MCF 10A (cell line): ENCODE results near the gene CBX8. TPM values are rescaled to one million over a fixed set of nuclear protein-coding genes. Genes with fewer than 3 reads are reported as not detected.
A peak's percentile ranks its signal among the peaks of the same experiment; 100 is the strongest.
"Not testable (repeated sequence)": the region's sequence is repeated elsewhere in the genome, so short reads cannot be mapped to it uniquely, and the experiment has no call there.

Source experiments
- BruUV-seq: library from RNA; stranded (reverse); fragments of 400-500 nt; replicated peaks from 2 replicates; lab custom pipeline; 2021; lab: Mats Ljungman, UMichigan
- CTCF ChIA-PET: fragments of 300-600 bp; sonication (Branson Sonifier 250); formaldehyde crosslinking; extraction: SDS; loops from one replicate; lab custom pipeline; 2021; ENCODE audit warnings: antibody characterized with exemption, inconsistent platforms; lab: Yijun Ruan, JAX
- POLR2A ChIA-PET: fragments of 300-600, 350-650 bp; sonication (Branson Sonifier 250); formaldehyde crosslinking; extraction: SDS; loops from one replicate; lab custom pipeline; 2020; ENCODE audit warnings: antibody characterized with exemption, inconsistent platforms; lab: Yijun Ruan, JAX
- DNase-seq: peaks from one replicate; pipeline ENCODE4 v3.0.0-alpha.2; 2018; ENCODE audit not compliant: unreplicated experiment
- H3K27ac Mint-ChIP-seq: one replicate; pipeline ENCODE4 v1.8.0; 2022; ENCODE audit warnings: mild to moderate bottlenecking, low read depth, mixed read lengths; ENCODE audit not compliant: unreplicated experiment
- H3K27me3 Mint-ChIP-seq: one replicate; pipeline ENCODE4 v1.8.0; 2022; ENCODE audit warnings: mixed read lengths; ENCODE audit not compliant: insufficient read depth, unreplicated experiment
- H3K36me3 Mint-ChIP-seq: one replicate; pipeline ENCODE4 v1.8.0; 2022; ENCODE audit warnings: mild to moderate bottlenecking, moderate library complexity, mixed read lengths; ENCODE audit not compliant: insufficient read depth, unreplicated experiment
- H3K4me1 Mint-ChIP-seq: one replicate; pipeline ENCODE4 v1.8.0; 2022; ENCODE audit warnings: mixed read lengths; ENCODE audit not compliant: insufficient read depth, unreplicated experiment
- H3K4me3 Mint-ChIP-seq: one replicate; pipeline ENCODE4 v1.8.0; 2022; ENCODE audit warnings: mild to moderate bottlenecking, moderate library complexity, mixed read lengths; ENCODE audit not compliant: unreplicated experiment
- H3K9me3 Mint-ChIP-seq: one replicate; pipeline ENCODE4 v1.8.0; 2022; ENCODE audit warnings: mixed read lengths; ENCODE audit not compliant: unreplicated experiment
- intact Hi-C: fragments of 100-400 bp; cut with micrococcal nuclease; formaldehyde crosslinking; loops from 2 replicates; pipeline ENCODE4 v1.14.1; 2022
- total RNA-seq: library from RNA; stranded (reverse); gene quantifications from 2 replicates; pipeline ENCODE4 v1.2.3, GENCODE V29; 2022
- TF ChIP-seq, protein P1 (sequence below): fragments of 200-600 bp; IDR thresholded peaks from one replicate; pipeline ENCODE4 v1.8.0; 2022; ENCODE audit warnings: antibody characterized with exemption, mild to moderate bottlenecking; ENCODE audit not compliant: unreplicated experiment

The CBX8 gene
- total RNA-seq, 1 experiment from 2014 or later = 9.4 TPM

DNA sequence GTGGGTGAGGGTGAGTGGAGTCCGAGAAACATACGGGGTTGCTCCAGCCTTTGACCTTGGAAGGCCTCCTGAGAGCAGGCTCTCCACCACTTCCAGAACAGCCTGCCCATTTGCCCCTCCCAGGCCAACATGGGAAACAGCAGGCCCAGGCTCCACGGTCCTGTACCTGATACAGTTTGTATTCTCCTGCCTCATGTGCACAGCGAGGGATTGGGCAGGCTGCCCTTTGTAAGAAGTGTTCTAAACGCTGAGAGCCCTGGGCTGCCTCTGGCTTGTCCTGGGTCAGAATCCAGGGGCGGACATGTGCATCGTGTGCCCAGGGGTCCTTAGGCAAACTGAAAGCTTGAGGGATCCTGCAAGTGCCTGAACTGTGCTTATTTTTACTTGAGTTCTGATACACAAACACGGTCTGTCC, 22.3 kb downstream of the CBX8 start:
- CTCF ChIA-PET = interaction anchor here (0.6 to 1.3 kb wide), 3 partner anchors 13 to 33 kb away, joined by 3 to 6 read pairs (median 3); no protein-coding TSS in a partner anchor

DNA sequence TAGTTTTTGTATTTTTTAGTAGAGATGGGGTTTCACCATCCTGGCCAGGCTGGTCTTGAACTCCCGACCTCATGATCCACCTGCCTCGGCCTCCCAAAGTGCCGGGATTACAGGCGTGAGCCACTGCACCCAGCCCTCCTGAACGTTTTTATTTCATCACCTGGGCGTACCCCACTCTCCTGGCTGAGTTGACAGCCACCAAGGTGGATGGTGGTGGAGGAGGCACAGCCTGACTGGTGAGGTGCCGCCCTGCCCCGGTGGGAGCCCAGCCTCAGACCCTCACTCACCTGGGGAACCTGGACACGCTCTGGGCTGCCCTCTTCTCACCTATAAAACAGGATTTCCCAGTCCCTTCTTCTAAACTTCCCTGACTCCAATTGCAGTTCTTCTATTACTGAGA, 24.2 kb downstream of the CBX8 start:
- BruUV-seq, DNase-seq, H3K4me3 Mint-ChIP-seq, H3K9me3 Mint-ChIP-seq, H3K4me1 Mint-ChIP-seq, intact Hi-C loops, POLR2A ChIA-PET, H3K36me3 Mint-ChIP-seq, CTCF ChIA-PET, H3K27ac Mint-ChIP-seq: not testable (repeated sequence)
- peaks cover 26% of the 10 kb centered on the region for H3K27me3 Mint-ChIP-seq

More for the DNA sequence above, 22.3 kb downstream of the CBX8 start:
- H3K4me1 Mint-ChIP-seq = peaks cover 13% of the 10 kb centered on the region
- TF ChIP-seq, protein P1, sequence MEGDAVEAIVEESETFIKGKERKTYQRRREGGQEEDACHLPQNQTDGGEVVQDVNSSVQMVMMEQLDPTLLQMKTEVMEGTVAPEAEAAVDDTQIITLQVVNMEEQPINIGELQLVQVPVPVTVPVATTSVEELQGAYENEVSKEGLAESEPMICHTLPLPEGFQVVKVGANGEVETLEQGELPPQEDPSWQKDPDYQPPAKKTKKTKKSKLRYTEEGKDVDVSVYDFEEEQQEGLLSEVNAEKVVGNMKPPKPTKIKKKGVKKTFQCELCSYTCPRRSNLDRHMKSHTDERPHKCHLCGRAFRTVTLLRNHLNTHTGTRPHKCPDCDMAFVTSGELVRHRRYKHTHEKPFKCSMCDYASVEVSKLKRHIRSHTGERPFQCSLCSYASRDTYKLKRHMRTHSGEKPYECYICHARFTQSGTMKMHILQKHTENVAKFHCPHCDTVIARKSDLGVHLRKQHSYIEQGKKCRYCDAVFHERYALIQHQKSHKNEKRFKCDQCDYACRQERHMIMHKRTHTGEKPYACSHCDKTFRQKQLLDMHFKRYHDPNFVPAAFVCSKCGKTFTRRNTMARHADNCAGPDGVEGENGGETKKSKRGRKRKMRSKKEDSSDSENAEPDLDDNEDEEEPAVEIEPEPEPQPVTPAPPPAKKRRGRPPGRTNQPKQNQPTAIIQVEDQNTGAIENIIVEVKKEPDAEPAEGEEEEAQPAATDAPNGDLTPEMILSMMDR = no peak
- DNase-seq = no peak
- H3K27me3 Mint-ChIP-seq = peaks cover 26% of the 10 kb centered on the region
- POLR2A ChIA-PET = no interaction called here
- H3K36me3 Mint-ChIP-seq = no peaks in the 10 kb centered on the region
- H3K4me3 Mint-ChIP-seq = no peak overlapping the region
- no TSS peak for BruUV-seq
- no peak overlapping the region for H3K27ac Mint-ChIP-seq
- no peaks in the 10 kb centered on the region for H3K9me3 Mint-ChIP-seq
- intact Hi-C loops = no loop called here

DNA sequence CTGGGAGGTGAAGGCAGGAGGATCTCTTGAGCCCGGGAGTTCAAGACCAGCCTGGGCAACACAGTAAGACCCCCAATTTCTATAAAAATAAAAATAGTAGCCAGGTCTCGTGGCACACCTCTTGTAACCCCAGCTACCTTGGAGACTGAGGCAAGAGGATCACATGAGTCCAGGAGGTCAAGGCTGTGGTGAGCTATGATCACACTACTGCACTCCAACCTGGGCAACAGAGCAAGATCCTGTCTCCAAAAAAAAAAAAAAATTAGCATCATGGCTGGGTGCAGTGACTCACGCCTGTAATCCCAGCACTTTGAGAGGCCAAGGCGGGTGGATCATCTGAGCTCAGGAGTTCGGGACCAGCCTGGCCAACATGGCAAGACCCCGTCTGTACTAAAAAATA, 25.6 kb downstream of the CBX8 start:
- intact Hi-C loops = no loop called here
- TF ChIP-seq, protein P1 = no peak
- Mint-ChIP-seq H3K4me1 (peaks cover 5% of the 10 kb centered on the region), H3K27ac (no peak overlapping the region), H3K36me3 (no peaks in the 10 kb centered on the region), H3K9me3 (no peaks in the 10 kb centered on the region), H3K27me3 (peaks cover 26% of the 10 kb centered on the region), H3K4me3 (no peak overlapping the region)
- CTCF ChIA-PET = interaction anchor here (0.6 to 0.7 kb wide), 3 partner anchors 44 to 1471 kb away, joined by 3 read pairs; no protein-coding TSS in a partner anchor
- BruUV-seq = no TSS peak
- POLR2A ChIA-PET = no interaction called here
- no peak for DNase-seq

DNA sequence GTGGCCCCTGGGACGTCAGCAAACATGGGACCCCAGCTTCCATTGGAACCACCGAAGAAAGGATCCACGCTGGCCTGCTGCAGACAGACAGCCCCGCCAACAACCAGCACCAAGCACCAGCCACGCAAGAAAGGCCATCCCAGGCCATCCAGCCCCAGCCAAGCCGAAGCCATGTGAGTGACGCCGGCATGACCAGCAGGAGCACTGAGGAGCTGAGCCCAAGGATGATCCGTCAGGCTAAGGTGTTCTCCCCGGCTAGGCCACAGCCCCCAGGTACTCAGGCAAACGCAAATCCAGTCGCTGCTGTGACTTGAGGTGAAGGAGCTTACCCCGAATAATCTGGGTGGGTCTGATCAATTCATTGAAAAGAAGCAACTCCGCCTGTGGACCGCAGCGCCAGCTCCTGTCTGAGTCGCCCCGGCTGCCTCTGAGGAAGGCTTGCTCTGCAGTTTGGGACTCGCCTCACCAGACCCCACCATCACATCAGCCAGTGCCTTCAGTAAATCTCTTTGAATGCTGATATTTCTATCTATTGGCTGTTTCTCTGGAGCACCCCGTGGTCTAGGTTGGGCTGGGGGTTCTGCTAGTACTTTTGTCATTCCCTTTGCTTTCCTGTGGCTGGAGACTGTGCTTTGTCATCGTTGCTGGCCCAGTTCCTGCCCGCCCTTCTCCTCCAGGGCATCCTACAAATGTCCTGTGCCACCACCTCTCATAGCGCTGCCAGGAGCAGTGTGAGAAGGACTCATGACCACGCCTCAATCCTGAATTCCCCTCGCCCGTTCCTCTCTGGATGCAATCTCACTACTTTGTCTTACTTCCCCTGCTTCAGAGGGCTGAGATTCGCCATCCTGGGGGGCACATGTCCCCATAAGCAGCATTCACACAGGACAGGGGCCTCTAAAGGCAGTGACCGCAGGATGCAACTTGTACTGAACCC, 27.0 kb downstream of the CBX8 start:
- ChIA-PET POLR2A (no interaction called here), CTCF (no interaction called here)
- Mint-ChIP-seq H3K27ac (no peak overlapping the region), H3K27me3 (peaks cover 24% of the 10 kb centered on the region), H3K4me3 (no peak overlapping the region), H3K36me3 (no peaks in the 10 kb centered on the region), H3K4me1 (peaks cover 5% of the 10 kb centered on the region), H3K9me3 (no peaks in the 10 kb centered on the region)
- intact Hi-C loops = no loop called here
- no TSS peak for BruUV-seq
- DNase-seq = peak; percentile 38
- TF ChIP-seq, protein P1 = no peak
